ENCODE measurements around the gene ATRAID.

DNA sequence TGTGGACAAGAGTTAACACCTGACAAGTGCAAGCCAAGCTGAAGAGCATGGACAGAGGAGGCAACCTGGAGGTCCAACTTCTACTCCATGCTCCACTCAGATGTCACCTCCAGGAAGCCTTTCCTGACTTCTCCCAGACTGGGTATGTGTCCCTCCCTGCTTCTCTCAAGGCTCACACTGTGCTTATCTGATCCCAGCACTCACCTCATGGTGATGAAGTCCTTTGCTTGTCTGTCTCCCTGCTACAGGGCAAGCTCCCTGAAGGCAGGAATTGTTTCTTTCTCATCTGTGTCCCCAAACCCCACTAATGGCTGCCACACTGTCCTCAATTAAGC is 53.7 kb downstream of the ATRAID start:
- no peak for TF ChIP-seq CTCF (IDR thresholded peaks at IDR 0.05)
- TF ChIP-seq POLR2A (IDR thresholded peaks at IDR 0.05) = no peak
